Dermis microvascular lymphatic vessel endothelial cell (primary cell): Measurements from ENCODE around the gene C12orf75. TPM values are rescaled to one million over a fixed set of nuclear protein-coding genes. Genes with fewer than 3 reads are reported as not detected.
A peak's percentile ranks its signal among the peaks of the same experiment; 100 is the strongest.
"Not testable (repeated sequence)": the region's sequence is repeated elsewhere in the genome, so short reads cannot be mapped to it uniquely, and the experiment has no call there.

Experiments used
- DNase-seq, 2 donors: peaks; one replicate each; pipeline versions ENCODE4 v3.0.0 to v3.0.0-alpha.2; 2010; ENCODE audit warnings: low read depth in 2 of 2
- total RNA-seq: library from RNA; depleted of rRNA; stranded (reverse); fragments of >200 nt; gene quantifications from 2 replicates; pipeline ENCODE4 v1.2.1, GENCODE V29; 2014

Gene C12orf75
- total RNA-seq, 1 donor from 2014 or later: 15.4 TPM

GRCh38 chr12:105369014-105369413 lies 38.5 kb downstream of the C12orf75 start:
- no peak for DNase-seq

DNA sequence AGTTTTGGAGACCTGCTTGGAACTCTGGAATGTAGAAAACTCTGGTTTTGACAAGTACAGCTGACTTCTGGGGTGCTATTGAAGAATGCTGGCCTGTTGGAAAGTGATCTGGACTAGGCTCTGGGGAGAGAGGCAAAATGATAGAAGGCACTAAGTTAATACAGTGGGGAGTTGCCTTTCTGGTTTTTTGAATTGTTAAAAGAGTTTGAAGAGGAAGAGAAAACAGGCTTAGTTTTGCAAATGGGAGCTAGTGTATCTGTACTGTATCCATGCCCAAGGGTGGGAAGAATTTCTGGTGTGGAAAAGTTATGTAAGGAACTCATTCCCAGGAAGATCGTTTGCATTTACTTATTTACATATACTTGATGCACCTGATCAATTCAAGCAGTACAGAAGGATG lies 43.8 kb downstream of the C12orf75 start:
- no peak for DNase-seq

- no peak for DNase-seq
These were observed 46.6 kb downstream of the C12orf75 start for GRCh38 chr12:105377077-105377476.

DNA sequence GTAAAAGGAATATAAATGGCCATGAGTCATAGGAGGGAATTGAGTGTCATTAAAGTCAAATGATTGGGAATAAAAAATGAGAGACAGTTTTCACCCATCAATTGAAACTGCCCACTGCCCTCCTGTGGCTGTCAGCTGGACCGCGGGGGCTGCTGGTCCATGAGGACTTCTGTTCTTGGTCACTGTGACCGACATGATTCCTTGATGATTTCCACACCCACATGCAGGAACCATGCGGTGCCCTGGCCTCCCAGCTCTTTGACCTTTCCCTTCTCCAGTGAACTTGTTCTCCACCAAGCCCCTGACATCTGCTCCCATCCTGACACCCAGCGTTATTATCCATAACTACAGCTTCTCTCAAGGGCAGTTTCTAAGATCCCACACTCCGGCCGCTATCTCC lies 48.4 kb downstream of the C12orf75 start:
- DNase-seq: peak; percentile 30 to 61

DNA sequence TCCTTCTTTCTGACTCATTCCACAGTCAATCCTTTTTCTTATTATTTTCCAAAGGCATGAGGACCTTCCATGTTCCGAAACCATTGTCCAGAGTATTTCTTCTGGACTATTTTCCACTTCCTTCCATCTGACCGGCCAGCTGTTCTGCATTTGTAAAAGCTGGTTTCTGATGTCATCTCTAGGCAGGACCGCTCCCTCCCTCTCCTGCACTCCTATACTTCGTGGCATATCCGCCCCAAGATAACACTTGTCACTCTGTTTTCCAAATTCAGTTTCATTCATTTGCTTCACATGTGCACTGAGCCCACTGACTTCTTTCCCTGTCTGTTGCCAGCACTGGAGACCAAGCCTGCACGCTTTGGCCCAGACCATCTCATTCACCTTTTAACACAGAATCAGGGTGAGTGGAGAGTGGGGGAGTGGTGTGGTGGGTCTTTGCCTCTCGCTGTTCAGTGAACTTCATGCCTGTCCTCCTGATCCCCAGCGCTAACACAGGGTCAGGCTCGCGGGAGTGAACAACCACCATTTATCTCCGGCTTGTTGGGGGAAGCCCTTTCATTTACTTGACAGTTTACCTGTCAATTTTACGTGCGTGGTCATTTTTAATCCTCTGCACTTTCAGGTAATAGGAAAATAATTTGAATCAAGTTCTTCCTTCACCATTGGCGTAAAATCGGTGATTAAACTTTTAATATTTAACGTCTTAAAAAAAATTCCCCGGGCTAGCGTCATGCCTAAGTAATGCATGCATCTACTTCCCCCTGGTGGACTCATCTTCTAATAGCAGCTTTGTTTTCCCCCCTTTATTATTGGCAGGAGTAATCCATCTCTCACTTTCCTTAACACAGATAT lies 52.5 kb downstream of the C12orf75 start:
- DNase-seq: peak; percentile 59 to 74

GRCh38 chr12:105384220-105384619 lies 53.7 kb downstream of the C12orf75 start:
- no peak for DNase-seq

GRCh38 chr12:105384916-105385535 lies 54.5 kb downstream of the C12orf75 start:
- DNase-seq: no peak

DNA sequence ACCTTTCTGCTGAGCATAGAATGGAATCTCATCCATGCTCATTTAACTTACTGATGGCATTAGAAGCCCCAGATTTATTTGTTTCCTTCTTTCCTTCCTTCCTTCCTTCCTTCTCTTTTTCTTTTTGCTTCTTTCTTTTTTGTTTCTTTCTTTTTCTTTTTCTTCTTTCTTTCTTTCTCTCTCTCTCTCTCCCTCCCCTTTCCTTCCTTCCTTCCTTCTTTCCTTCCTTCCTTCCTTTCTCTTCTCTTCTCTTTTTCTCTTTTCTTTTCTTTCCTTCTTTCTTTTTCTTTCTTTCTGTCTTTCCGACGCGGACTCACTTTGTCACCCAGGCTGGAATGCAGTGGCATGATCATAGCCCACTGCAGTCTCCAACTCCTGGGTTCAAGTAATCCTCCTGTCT lies 55.9 kb downstream of the C12orf75 start:
- no peak for DNase-seq

- DNase-seq: no peak
These were observed 60.7 kb downstream of the C12orf75 start for GRCh38 chr12:105391231-105391630.

DNA sequence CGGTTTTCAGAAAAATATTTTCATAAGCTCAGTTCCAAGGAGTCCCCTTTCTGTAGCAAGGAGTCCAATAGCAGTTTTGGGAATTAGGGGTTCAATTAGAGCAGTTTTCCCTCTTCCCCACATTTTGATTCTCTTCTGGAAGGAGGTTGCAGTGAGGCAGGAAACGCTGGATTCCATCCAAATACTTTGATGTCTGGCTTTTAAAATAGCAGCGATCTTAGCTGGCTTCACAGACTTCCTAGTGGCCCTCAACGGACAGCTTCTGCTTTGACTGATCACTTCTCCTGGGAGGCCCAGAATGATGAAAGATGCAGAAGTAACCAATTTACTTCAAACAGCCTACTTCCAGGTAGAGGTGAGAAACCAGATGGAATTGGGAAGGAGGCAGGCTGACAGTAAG lies 63.1 kb downstream of the C12orf75 start:
- DNase-seq: peak in 1 of 2 donors; percentile 60

- no peak for DNase-seq
These were observed 65.5 kb downstream of the C12orf75 start for GRCh38 chr12:105396024-105396423.

DNA sequence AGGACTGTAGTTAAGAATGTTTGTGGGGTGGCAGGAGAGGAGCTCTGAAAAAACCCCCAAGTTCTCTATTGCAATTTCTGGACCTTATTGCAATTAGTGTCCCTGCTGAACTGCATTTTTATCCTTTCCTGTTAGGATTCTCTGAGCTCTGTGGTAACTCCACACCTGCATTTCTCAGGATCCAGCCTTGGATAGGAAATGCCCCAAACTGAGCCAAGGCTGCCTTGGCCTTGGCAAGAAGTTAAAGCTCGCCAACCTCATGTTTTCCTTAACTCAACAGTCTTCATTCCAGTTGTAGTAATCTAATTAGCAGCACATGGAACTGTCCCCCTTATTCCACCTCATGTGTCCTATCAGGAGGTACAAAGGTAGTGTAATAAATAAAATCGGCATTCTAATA lies 66.5 kb downstream of the C12orf75 start:
- DNase-seq: no peak

GRCh38 chr12:105398930-105399329 lies 68.4 kb downstream of the C12orf75 start:
- DNase-seq: no peak

- no peak for DNase-seq
These were observed 69.1 kb downstream of the C12orf75 start for GRCh38 chr12:105399428-105400081.

GRCh38 chr12:105400227-105400626 lies 69.7 kb downstream of the C12orf75 start:
- DNase-seq: no peak

DNA sequence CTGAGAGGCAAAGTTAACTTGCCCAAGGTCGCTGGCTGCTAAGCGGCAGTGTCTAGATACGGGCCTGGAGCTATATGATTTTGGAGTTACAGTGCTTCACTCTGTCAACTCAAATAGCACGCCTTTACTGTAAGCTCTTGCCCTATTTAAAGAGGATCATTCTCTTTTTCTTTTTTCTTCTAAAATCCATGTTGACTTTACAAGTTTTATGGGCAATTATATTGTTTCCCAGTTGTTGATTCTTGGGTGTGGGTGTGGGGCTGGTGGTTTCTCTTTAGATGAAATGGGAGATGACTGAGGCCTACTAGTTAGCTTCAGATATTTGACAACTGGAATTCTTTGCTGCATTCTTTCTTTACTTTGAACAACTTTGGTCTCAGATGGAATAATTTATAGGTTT lies 70.7 kb downstream of the C12orf75 start:
- DNase-seq: no peak

DNA sequence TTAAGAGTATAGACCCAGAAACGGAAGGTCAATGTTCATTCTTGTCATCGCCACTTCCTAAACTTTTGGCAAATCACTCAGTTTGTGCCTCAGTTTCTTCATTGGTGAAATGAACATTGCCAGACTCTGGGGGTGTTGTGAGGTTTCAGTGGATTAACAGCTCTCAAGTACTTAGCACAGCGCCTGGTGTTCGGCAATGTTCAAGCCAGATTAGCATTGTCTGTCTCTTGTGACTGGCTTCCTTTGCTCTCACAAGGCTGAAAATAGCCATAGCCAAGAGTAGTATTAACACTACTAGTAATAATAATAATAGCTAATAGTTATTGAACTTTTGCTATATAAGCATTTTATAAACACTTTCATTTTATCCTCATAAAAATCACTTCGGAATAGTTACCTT lies 71.9 kb downstream of the C12orf75 start:
- no peak for DNase-seq

DNA sequence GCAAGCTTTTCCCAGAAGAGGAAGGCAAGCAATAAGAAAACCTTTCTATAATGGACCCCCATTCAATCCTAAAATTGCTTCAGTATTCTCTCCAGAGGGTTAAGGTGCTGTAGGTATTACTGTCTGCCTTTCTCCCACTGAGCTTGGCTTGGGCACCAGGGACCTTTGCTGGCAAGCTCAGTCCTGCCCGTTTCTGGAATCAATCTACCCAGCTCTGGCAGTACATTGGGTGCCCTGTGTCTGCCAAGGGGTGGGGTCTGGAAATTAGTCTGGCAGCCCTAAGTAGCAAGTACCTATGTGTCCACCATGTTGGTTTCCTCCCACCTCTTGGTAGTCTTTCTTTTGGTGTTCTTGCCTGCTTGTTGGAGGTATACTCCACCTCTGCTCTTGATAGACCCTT lies 72.6 kb downstream of the C12orf75 start:
- no peak for DNase-seq

- not testable (repeated sequence) for DNase-seq
These were observed 73.6 kb downstream of the C12orf75 start for GRCh38 chr12:105404134-105404533.

DNA sequence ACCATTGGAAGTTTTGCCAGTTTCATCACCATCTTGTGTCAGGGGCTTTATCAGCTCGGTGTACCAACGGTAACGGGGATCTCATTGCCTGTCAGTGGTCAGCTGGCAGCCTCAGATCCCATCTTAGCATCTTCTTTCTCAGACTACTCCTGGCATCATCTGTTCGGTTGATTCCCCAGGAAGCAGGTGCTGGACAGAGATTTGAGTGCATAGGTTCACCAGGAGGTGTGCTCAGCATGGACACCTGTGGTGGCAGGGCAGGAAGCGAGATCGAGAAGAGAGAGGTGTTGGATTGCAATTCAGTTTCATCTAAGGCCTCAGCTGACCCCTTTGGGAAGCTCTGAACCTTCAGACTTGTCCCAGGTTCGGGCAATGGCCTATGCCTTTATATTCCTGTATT lies 76.0 kb downstream of the C12orf75 start:
- no peak for DNase-seq

- DNase-seq: no peak
These were observed 78.8 kb downstream of the C12orf75 start for GRCh38 chr12:105409279-105409678.

DNA sequence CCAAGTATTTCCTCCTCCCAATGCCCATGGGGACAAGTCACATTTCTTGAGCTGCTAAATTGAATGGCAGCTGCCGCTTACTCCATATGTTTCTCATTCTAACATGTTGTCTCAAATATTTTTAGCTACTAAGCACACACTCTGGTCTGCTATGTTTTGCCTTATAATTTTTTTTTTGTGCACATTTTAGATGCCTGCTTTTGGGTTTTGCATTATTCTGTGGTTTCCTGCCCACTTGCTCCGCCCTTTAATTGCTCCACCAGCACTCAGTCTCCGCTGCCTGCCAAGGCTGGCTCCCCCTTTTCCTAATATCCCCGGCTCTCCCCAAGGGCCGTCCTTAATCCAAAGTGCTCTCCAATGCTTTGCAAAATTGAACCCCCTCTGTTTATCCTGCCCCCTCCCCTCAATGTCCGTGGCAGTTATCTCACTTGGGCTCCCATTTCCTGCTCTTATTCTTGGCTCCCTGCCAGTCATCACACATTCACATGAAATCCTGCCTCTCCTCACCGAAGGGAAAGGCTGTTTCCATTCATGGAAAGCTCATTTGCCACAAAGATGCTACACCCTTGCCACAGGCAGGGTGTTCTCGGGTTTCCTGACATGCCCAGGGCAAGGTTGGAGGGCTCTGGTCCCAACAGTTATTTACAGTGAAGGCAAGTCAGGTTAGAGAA lies 79.4 kb downstream of the C12orf75 start:
- DNase-seq: peak; percentile 89 to 95
